DOHH2 (cell line): ENCODE data around the gene ATP13A3.

Experiments used
- EZH2phosphoT487 ChIP-seq: fragments of 200-600 bp; sonication (generic); IDR thresholded peaks from 2 replicates; pipeline ENCODE4 v1.6.1; 2017; ENCODE audit warnings: borderline replicate concordance, mild to moderate bottlenecking, antibody characterized with exemption, low read length, moderate library complexity, mixed read lengths
- TF ChIP-seq, protein P1 (sequence below): fragments of 200-600 bp; sonication (generic); IDR thresholded peaks from one replicate; pipeline ENCODE4 v1.5.1; 2014; ENCODE audit warnings: antibody characterized with exemption, mild to moderate bottlenecking, low read depth, low read length; ENCODE audit not compliant: poor library complexity, severe bottlenecking

DNA sequence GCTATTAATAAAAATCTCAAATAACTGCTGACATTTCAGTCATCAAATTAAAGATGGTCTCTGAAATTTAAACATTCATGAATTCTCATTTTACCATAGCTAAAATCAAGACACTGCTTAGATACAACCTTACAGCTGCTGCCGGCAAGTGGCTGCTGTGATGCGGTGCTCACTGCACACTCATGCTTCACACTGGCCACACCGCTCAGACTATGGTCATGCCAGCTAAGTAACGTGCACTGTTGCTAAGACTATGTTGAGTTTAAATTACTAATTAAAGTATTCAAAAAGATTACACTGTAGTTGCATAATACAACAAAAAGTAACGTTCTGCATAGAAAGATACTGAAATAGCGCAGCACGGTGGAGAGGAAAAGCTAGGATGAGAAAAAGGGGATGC lies 12.1 kb downstream of the ATP13A3 start:
- TF ChIP-seq, protein P1, sequence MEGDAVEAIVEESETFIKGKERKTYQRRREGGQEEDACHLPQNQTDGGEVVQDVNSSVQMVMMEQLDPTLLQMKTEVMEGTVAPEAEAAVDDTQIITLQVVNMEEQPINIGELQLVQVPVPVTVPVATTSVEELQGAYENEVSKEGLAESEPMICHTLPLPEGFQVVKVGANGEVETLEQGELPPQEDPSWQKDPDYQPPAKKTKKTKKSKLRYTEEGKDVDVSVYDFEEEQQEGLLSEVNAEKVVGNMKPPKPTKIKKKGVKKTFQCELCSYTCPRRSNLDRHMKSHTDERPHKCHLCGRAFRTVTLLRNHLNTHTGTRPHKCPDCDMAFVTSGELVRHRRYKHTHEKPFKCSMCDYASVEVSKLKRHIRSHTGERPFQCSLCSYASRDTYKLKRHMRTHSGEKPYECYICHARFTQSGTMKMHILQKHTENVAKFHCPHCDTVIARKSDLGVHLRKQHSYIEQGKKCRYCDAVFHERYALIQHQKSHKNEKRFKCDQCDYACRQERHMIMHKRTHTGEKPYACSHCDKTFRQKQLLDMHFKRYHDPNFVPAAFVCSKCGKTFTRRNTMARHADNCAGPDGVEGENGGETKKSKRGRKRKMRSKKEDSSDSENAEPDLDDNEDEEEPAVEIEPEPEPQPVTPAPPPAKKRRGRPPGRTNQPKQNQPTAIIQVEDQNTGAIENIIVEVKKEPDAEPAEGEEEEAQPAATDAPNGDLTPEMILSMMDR = no peak
- no peak for TF ChIP-seq EZH2phosphoT487
